Fibroblast of lung (primary cell): ENCODE measurements around the gene SLC52A3. TPM values are rescaled to one million over a fixed set of nuclear protein-coding genes. Genes with fewer than 3 reads are reported as not detected.

Experiments
- DNase-seq, 2 donors: peaks; one replicate each; pipeline versions ENCODE4 v3.0.0 to v3.0.0-alpha.2; 2010; ENCODE audit warnings: low read depth in 2 of 2
- H2AFZ ChIP-seq: 2 replicates; pipeline ENCODE4 v1.5.1; 2012; ENCODE audit warnings: low read length, control low read depth, inconsistent platforms
- H3K27ac ChIP-seq: 2 replicates; pipeline ENCODE4 v1.5.1; 2011; ENCODE audit warnings: low read length, control low read depth; ENCODE audit not compliant: insufficient read depth
- H3K27me3 ChIP-seq: 2 replicates; pipeline ENCODE4 v1.5.1; 2011; ENCODE audit warnings: mild to moderate bottlenecking, low read length; ENCODE audit not compliant: control insufficient read depth, insufficient read depth
- H3K36me3 ChIP-seq: 2 replicates; pipeline ENCODE4 v1.5.1; 2011; ENCODE audit warnings: low read length; ENCODE audit not compliant: control insufficient read depth, insufficient read depth
- H3K4me1 ChIP-seq: 2 replicates; pipeline ENCODE4 v1.5.1; 2011; ENCODE audit warnings: low read length; ENCODE audit not compliant: control insufficient read depth, insufficient read depth; ENCODE audit errors: extremely low read depth
- H3K4me2 ChIP-seq: 2 replicates; pipeline ENCODE4 v1.5.1; 2011; ENCODE audit warnings: low read length, control low read depth; ENCODE audit not compliant: insufficient read depth; ENCODE audit errors: extremely low read depth
- H3K4me3 ChIP-seq, 4 experiments: fragments of 200-600 bp in 1 of 4; sonication (generic) in 1 of 4; replicated peaks in 1 of 4; 2 replicates each; pipeline ENCODE4 v1.5.1; 2011 to 2016; ENCODE audit warnings: low read length in 4 of 4, low read depth in 3 of 4, mild to moderate bottlenecking in 3 of 4, control low read depth in 2 of 4, inconsistent platforms in 1 of 4, mixed read lengths in 1 of 4; ENCODE audit not compliant: insufficient read depth in 1 of 4; ENCODE audit errors: control extremely low read depth in 1 of 4
- H3K79me2 ChIP-seq: 2 replicates; pipeline ENCODE4 v1.5.1; 2012; ENCODE audit warnings: mild to moderate bottlenecking, low read length, inconsistent platforms; ENCODE audit not compliant: control insufficient read depth, insufficient read depth
- H3K9ac ChIP-seq: 2 replicates; pipeline ENCODE4 v1.5.1; 2011; ENCODE audit warnings: mild to moderate bottlenecking, low read length, control low read depth; ENCODE audit not compliant: insufficient read depth
- H3K9me3 ChIP-seq: 2 replicates; pipeline ENCODE4 v1.5.1; 2012; ENCODE audit warnings: low read depth, low read length; ENCODE audit not compliant: control insufficient read depth, insufficient read depth
- H4K20me1 ChIP-seq: 2 replicates; pipeline ENCODE4 v1.5.1; 2011; ENCODE audit warnings: low read length; ENCODE audit not compliant: control insufficient read depth, insufficient read depth; ENCODE audit errors: extremely low read depth
- EZH2 ChIP-seq: IDR thresholded peaks from 2 replicates; pipeline ENCODE4 v1.5.1; 2012; ENCODE audit warnings: low read length, control low read depth, mild to moderate bottlenecking; ENCODE audit errors: missing control alignments
- polyA plus RNA-seq, 2 donors: library from polyadenylated mRNA; depleted of rRNA in 1 of 2; stranded (reverse) in 1 of 2; unstranded in 1 of 2; fragments of >200 nt; gene quantifications; 2 replicates each; pipeline ENCODE4 v1.2.1, GENCODE V29; 2011 to 2012; ENCODE audit warnings: missing spikeins in 1 of 2
- total RNA-seq: library from RNA; depleted of rRNA; stranded (reverse); fragments of >200 nt; gene quantifications from 2 replicates; pipeline ENCODE4 v1.2.1, GENCODE V29; 2014
- TF ChIP-seq, protein P1 (sequence below), 2 donors: IDR thresholded peaks in 1 of 2; conservative IDR thresholded peaks in 1 of 2; 1 replicate in 1 of 2; 2 replicates in 1 of 2; pipeline ENCODE4 v1.5.1; 2011 to 2012; ENCODE audit warnings: low read length in 2 of 2, control low read depth in 1 of 2, inconsistent platforms in 1 of 2, low read depth in 1 of 2, mild to moderate bottlenecking in 1 of 2

SLC52A3 gene
- total and polyA plus RNA-seq, 2 donors (not counting 1 experiment from before 2014, with no cell fraction given) = not detected

DNA sequence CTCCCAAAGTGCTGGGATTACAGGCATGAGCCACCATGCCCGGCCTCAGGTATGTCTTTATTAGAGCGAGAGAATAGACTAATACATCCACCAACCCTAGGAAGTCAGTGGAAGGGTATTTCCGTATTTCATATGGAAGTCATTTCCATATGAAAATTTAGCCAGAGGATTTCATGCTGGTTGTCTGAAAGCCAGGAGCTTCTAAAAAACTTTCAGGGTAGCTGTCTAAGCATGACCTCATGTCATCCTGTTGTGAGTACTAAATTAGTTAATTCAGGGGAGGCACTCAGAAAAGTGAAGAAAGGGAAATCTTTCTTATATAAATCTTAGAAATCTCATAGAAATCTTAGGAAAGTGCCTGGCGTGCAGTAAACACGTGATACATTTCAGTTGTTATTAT lies 16.5 kb downstream of the SLC52A3 start:
- Histone ChIP-seq H3K4me3 (no peak overlapping the region), H3K27ac (no peak overlapping the region), H2AFZ (no peak overlapping the region), H3K9ac (no peak overlapping the region), H3K79me2 (no peaks in the 10 kb centered on the region), H3K27me3 (no peaks in the 10 kb centered on the region), H3K4me2 (no peak overlapping the region), H3K9me3 (no peaks in the 10 kb centered on the region), H3K4me1 (no peaks in the 10 kb centered on the region), H4K20me1 (no peaks in the 10 kb centered on the region), H3K36me3 (no peaks in the 10 kb centered on the region)
- TF ChIP-seq, protein P1, sequence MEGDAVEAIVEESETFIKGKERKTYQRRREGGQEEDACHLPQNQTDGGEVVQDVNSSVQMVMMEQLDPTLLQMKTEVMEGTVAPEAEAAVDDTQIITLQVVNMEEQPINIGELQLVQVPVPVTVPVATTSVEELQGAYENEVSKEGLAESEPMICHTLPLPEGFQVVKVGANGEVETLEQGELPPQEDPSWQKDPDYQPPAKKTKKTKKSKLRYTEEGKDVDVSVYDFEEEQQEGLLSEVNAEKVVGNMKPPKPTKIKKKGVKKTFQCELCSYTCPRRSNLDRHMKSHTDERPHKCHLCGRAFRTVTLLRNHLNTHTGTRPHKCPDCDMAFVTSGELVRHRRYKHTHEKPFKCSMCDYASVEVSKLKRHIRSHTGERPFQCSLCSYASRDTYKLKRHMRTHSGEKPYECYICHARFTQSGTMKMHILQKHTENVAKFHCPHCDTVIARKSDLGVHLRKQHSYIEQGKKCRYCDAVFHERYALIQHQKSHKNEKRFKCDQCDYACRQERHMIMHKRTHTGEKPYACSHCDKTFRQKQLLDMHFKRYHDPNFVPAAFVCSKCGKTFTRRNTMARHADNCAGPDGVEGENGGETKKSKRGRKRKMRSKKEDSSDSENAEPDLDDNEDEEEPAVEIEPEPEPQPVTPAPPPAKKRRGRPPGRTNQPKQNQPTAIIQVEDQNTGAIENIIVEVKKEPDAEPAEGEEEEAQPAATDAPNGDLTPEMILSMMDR (conservative IDR thresholded peaks at IDR 0.05 in 1 of 2, IDR thresholded peaks at IDR 0.05 in 1 of 2; ENCODE audit: low read depth in 1 of 2, low read length in 2 of 2) = no peak
- no peak for TF ChIP-seq EZH2
- DNase-seq = no peak

GRCh38 chr20:750801-751200 lies 17.5 kb downstream of the SLC52A3 start:
- Histone ChIP-seq H3K4me1 (no peaks in the 10 kb centered on the region), H3K79me2 (no peaks in the 10 kb centered on the region), H3K9ac (no peak overlapping the region), H4K20me1 (no peaks in the 10 kb centered on the region), H3K27me3 (no peaks in the 10 kb centered on the region), H3K4me3 (no peak overlapping the region), H2AFZ (no peak overlapping the region), H3K36me3 (no peaks in the 10 kb centered on the region), H3K4me2 (no peak overlapping the region), H3K27ac (no peak overlapping the region), H3K9me3 (no peaks in the 10 kb centered on the region)
- no peak for TF ChIP-seq EZH2
- TF ChIP-seq, protein P1 (conservative IDR thresholded peaks at IDR 0.05 in 1 of 2, IDR thresholded peaks at IDR 0.05 in 1 of 2; ENCODE audit: low read depth in 1 of 2, low read length in 2 of 2) = no peak
- no peak for DNase-seq

DNA sequence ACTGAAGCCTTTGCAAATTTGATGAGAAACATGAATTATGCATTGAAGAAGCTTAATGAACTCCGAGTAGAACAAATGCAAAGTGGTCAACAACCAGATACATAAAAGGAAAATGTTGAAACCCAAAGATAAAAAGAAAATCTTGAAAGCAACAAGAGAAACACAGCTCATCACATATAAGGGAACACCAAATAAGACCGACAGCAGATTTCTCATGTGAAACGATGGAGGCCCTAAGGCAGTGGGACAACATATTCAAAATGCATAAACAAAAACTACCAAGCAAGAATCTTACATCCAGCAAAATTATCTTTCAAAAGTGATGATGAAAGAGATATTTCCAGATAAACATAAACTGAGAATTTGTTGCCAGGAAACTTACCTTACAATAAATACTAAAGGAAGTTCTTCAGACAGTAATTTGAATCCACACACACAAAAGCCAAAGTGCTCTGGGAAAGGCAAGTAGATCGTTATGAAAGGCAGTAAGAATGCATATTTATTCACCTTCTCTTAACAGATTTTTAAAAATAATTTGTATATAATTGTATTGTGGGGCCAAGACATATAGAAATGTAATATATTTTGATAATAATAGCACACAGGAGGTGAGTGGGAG lies 22.5 kb downstream of the SLC52A3 start:
- Histone ChIP-seq H3K4me1 (no peaks in the 10 kb centered on the region), H3K36me3 (no peaks in the 10 kb centered on the region), H3K79me2 (no peaks in the 10 kb centered on the region), H3K9me3 (no peaks in the 10 kb centered on the region), H3K9ac (no peak overlapping the region), H3K27ac (no peak overlapping the region), H3K4me3 (no peak overlapping the region), H3K27me3 (no peaks in the 10 kb centered on the region), H2AFZ (no peak overlapping the region), H4K20me1 (no peaks in the 10 kb centered on the region), H3K4me2 (no peak overlapping the region)
- peak in 1 of 2 donors; percentile 6 for DNase-seq
- TF ChIP-seq, protein P1 (conservative IDR thresholded peaks at IDR 0.05 in 1 of 2, IDR thresholded peaks at IDR 0.05 in 1 of 2; ENCODE audit: low read depth in 1 of 2, low read length in 2 of 2) = no peak
- TF ChIP-seq EZH2 = no peak
